GM12875 (cell line): ENCODE results near the gene CWC27.

Source experiments
- H3K4me3 ChIP-seq: one replicate; pipeline ENCODE4 v1.5.1; 2011; ENCODE audit warnings: low read depth, low read length, control low read depth
- CTCF ChIP-seq: IDR thresholded peaks from 2 replicates; pipeline ENCODE4 v1.5.1; 2011; ENCODE audit warnings: low read depth, mild to moderate bottlenecking, control low read depth, inconsistent platforms, low read length, moderate library complexity, borderline replicate concordance; ENCODE audit not compliant: insufficient read depth

The CWC27 gene

DNA sequence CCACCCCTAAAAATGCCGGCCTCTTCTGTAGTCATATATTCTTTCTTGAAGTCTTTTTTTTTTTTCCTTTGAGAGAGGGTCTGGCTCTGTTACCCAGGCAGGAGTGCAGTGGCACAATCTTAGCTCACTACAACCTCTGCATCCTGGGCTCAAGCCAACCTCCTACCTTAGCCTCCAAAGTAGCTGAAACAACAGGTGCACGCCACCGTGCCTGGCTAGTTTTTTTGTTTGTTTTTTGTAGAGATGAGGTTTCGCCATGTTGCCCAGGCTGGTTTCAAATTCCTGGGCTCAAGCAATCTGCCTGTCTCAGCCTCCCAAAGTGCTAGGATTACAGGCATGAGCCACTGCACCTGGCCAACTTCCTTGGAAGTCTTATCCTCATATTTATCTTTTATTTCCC, 19.3 kb upstream of the CWC27 start:
- no peak overlapping the region for H3K4me3 ChIP-seq
- TF ChIP-seq CTCF: no peak

- no peak for TF ChIP-seq CTCF
- H3K4me3 ChIP-seq: no peak overlapping the region
Observed at GRCh38 chr5:64754066-64754465, 14.7 kb upstream of the CWC27 start.

- no peak for TF ChIP-seq CTCF
- no peak overlapping the region for H3K4me3 ChIP-seq
Observed at GRCh38 chr5:64758901-64759300, 9.8 kb upstream of the CWC27 start.

DNA sequence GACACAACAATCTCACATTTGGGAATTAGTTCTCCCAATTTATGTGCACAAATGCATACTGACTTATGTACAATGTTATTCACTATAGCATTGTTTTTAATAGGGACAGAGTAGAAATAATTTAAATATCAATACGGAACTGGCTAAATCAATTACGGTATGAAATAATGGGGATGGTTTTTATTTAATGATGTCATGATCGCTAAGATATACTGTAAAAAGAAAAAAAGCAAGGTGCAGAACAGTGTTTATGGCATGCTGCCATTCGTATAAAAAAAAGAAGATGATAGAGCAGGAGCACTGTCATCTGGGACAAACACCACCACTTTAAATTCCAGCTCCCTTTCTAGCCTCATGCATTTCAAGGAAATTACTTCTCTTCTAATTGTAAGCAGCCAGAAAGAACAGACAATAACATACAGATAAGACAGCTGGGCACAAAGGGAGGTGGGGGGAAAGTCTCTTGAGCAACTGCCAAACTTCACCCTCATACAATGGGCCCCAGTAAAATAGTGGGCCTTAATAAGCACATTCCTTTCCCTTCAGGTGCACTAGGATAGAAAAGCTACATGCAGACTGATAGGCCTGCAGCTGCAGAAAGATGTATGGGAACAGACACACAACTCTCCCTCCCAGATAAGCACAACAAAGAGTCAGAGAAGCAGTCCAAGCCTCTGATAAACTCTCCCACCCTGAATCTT, 8.6 kb upstream of the CWC27 start:
- TF ChIP-seq CTCF: no peak
- no peak overlapping the region for H3K4me3 ChIP-seq

GRCh38 chr5:64763948-64764503, 4.7 kb upstream of the CWC27 start:
- no peak for TF ChIP-seq CTCF
- H3K4me3 ChIP-seq: no peak overlapping the region

DNA sequence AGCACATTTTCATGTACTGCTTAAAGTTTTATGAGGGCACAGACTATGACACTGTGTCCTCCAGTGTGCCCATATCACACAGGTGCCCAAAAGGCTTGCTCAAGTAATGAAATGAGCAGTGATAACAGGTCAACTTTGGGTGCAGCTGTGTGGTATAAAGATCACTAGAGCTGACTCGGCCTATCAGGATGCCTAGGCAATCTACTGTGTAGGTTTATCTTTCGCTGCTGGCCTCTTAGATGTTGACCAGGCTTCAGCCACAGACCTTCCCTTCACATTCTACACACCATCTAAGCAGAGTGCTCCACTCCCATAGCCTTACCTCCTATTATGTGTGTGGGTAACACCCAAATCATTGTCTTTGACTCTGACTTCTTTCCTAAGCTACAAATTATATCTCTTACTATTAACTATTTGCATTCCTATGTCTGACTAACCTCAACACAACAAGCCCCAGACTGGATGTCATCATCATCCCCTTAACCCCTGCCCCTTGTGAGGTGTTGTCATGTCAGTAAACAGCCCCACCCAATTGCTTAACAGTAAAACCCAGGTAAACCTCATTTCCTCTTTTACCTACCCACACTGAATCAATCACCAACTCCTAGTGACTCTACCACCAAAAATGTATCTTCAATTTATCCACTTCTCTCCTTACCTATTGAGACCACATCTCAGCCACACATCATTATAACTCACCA, 2.8 kb upstream of the CWC27 start:
- TF ChIP-seq CTCF: no peak
- no peak overlapping the region for H3K4me3 ChIP-seq

DNA sequence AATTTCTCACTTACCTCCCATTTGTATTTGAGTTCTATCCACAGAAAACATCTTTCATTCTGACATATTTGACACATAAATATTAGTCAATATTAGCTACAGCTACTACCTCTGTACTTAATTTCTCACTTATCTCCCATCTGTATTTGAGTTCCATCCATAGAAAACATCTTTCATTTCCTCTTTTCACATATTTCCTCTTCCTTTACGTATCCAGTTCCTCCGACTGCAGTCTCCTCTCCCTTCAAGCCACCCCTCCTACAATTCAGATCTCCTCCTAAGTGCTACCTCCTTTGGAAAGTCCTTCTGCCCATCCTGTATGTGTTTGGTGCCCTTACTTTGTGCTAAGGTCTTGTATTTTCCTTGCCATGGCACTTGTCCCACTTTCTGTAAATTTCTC, 1.8 kb upstream of the CWC27 start:
- H3K4me3 ChIP-seq: peak overlapping the region; percentile 38
- no peak for TF ChIP-seq CTCF
